ENCODE results near the gene EPS8L1. TPM values are rescaled to one million over a fixed set of nuclear protein-coding genes. Genes with fewer than 3 reads are reported as not detected.

EPS8L1 gene
- total and polyA plus RNA-seq, 2 of the 4 experiments (the other 2 are of a cell fraction) = 0.90 to 2.9 TPM

GRCh38 chr19:55058781-55059610, 16.7 kb upstream of the EPS8L1 start:
- Histone ChIP-seq H3K4me3 (ENCODE audit: insufficient read depth, low read depth, low read length) (no peak overlapping the region), H4K91ac (ENCODE audit: insufficient read depth, low read depth, low read length) (no peak overlapping the region), H3K9ac (ENCODE audit: low read depth, low read length) (no peak overlapping the region), H3K4me1 (ENCODE audit: control insufficient read depth, insufficient read depth, low read length) (0 out of 2 replicates have a peak, but pooled peaks cover 2% of the 10 kb centered on the region), H2AK9ac (replicated peaks; ENCODE audit: low read depth, low read length, poor library complexity) (no peak overlapping the region), H2BK120ac (ENCODE audit: low read depth, low read length) (no peak overlapping the region), H3K36me3 (ENCODE audit: control insufficient read depth, insufficient read depth, low read length) (peaks cover 24% of the 10 kb centered on the region), H3K9me3 (ENCODE audit: control insufficient read depth, insufficient read depth, low read length) (no peaks in the 10 kb centered on the region), H3K9me1 (ENCODE audit: insufficient read depth, low read length) (no peaks in the 10 kb centered on the region), H2BK20ac (ENCODE audit: low read depth, low read length) (no peak overlapping the region), H3K4ac (ENCODE audit: low read depth, low read length) (no peak overlapping the region), H3K23ac (ENCODE audit: low read depth, low read length) (no peak overlapping the region), H4K8ac (ENCODE audit: low read depth in 2 of 2, low read length in 2 of 2) (no peak overlapping the region), H4K20me1 (ENCODE audit: insufficient read depth, low read length) (no peaks in the 10 kb centered on the region; the same call in 1 of the 2 replicates), H3K79me1 (ENCODE audit: low read depth in 1 of 2, low read length in 2 of 2) (peaks cover 0 to 9% of the 10 kb centered on the region in 2 experiments; a peak in 2 of 4 replicates), H3K27me3 (ENCODE audit: control insufficient read depth, insufficient read depth, low read length) (no peaks in the 10 kb centered on the region), H3K14ac (replicated peaks; ENCODE audit: low read depth, low read length) (no peak overlapping the region), H3K27ac (ENCODE audit: insufficient read depth, low read length) (no peak overlapping the region), H2BK15ac (ENCODE audit: low read depth, low read length) (no peak overlapping the region), H4K5ac (ENCODE audit: low read depth, low read length) (no peak overlapping the region), H2AFZ (replicated peaks; ENCODE audit: low read length, poor library complexity) (no peak overlapping the region), H3K4me2 (ENCODE audit: low read depth, low read length) (no peak overlapping the region), H2BK5ac (ENCODE audit: low read depth, low read length, poor library complexity, severe bottlenecking) (no peak overlapping the region), H3K18ac (ENCODE audit: low read depth, low read length) (no peak overlapping the region), H3K56ac (ENCODE audit: extremely low read depth, insufficient read depth, low read length) (no peak overlapping the region), H2AK5ac (ENCODE audit: low read depth, low read length) (no peak overlapping the region)
- ChIA-PET POLR2A (ENCODE audit: unreplicated experiment) (no interaction called here), CTCF (no interaction called here)
- intact Hi-C loops (cut with micrococcal nuclease) = no loop called here
- dilution Hi-C loops (cut with HindIII; ENCODE audit: low sequenced_read_pairs, unreplicated experiment) = no loop called here
- in situ Hi-C loops (cut with MboI; ENCODE audit: low sequenced_read_pairs) = no loop called here
- ATAC-seq (ENCODE audit: low read depth) (no peak), DNase-seq (no peak)
- 98% methylated on average over 12 of the region's 23 CpGs; no CpG with 5 or more reads in 1 of the 2 experiments for WGBS, 2 experiments (ENCODE audit: extremely low coverage in 2 of 2, insufficient read length in 1 of 2)
- no TSS peak for BruUV-seq (replicated peaks)
- TF ChIP-seq USF2 (IDR thresholded peaks at IDR 0.05; ENCODE audit: low read depth, low read length) = no peak
- no peak for TF ChIP-seq POLR2A (IDR thresholded peaks at IDR 0.05; ENCODE audit: low read depth, low read length)
- no peak for TF ChIP-seq CEBPB (IDR thresholded peaks at IDR 0.05; ENCODE audit: low read depth, low read length)
- no peak for TF ChIP-seq MAFK (IDR thresholded peaks at IDR 0.05; ENCODE audit: low read depth, low read length)
- TF ChIP-seq FOS (IDR thresholded peaks at IDR 0.05; ENCODE audit: low read depth, low read length) = no peak
- no peak for TF ChIP-seq CTCF (conservative IDR thresholded peaks at IDR 0.05; ENCODE audit: low read depth, low read length)
- TF ChIP-seq BHLHE40 (IDR thresholded peaks at IDR 0.05; ENCODE audit: low read depth, low read length) = no peak
- TF ChIP-seq RFX5 (IDR thresholded peaks at IDR 0.05; ENCODE audit: low read depth, low read length) = no peak
- no peak for TF ChIP-seq RAD21 (IDR thresholded peaks at IDR 0.05; ENCODE audit: low read length)
- TF ChIP-seq ELK1 (IDR thresholded peaks at IDR 0.05; ENCODE audit: borderline replicate concordance, low read depth, low read length) = no peak
- no peak for TF ChIP-seq RCOR1 (IDR thresholded peaks at IDR 0.05; ENCODE audit: insufficient replicate concordance, low read length)
- no peak for TF ChIP-seq SMC3 (IDR thresholded peaks at IDR 0.05; ENCODE audit: low read depth, low read length)
- no peak for TF ChIP-seq NFE2L2 (IDR thresholded peaks at IDR 0.05; ENCODE audit: low read depth, low read length)
- no peak for TF ChIP-seq MXI1 (IDR thresholded peaks at IDR 0.05; ENCODE audit: borderline replicate concordance, low read depth, low read length)
- TF ChIP-seq MAZ (IDR thresholded peaks at IDR 0.05; ENCODE audit: borderline replicate concordance, low read depth, low read length) = no peak
